Stimulated activated CD8-positive, alpha-beta memory T cell treated with anti-CD3 and anti-CD28 coated beads, Interleukin-2, amount 100 ng/mL, for 1 hour (primary cell): ENCODE measurements around the gene GRM4.

Experiments
- DNase-seq, 2 donors: peaks; one replicate each; pipeline ENCODE4 v3.0.0-alpha.2; 2020; ENCODE audit warnings: low read depth in 2 of 2

Gene GRM4

GRCh38 chr6:34085453-34086170 is 60.3 kb downstream of the GRM4 start:
- no peak for DNase-seq

- DNase-seq, result no peak
These were observed 61.1 kb downstream of the GRM4 start for GRCh38 chr6:34084591-34085290.

GRCh38 chr6:34082864-34083626 is 62.8 kb downstream of the GRM4 start:
- DNase-seq, result no peak

- DNase-seq, result no peak
These were observed 63.5 kb downstream of the GRM4 start for GRCh38 chr6:34082348-34082747.

GRCh38 chr6:34080357-34080756 is 65.5 kb downstream of the GRM4 start:
- DNase-seq, result no peak

- DNase-seq, result no peak
These were observed 66.0 kb downstream of the GRM4 start for GRCh38 chr6:34079899-34080298.

GRCh38 chr6:34075906-34076305 is 70.0 kb downstream of the GRM4 start:
- no peak for DNase-seq

GRCh38 chr6:34074064-34074742 is 71.7 kb downstream of the GRM4 start:
- DNase-seq, result no peak

- DNase-seq, result no peak
These were observed 72.3 kb downstream of the GRM4 start for GRCh38 chr6:34073540-34073939.

- no peak for DNase-seq
These were observed 73.2 kb downstream of the GRM4 start for GRCh38 chr6:34072727-34073126.

- DNase-seq, result no peak
These were observed 74.0 kb downstream of the GRM4 start for GRCh38 chr6:34071884-34072379.

- no peak for DNase-seq
These were observed 74.6 kb downstream of the GRM4 start for GRCh38 chr6:34071136-34071883.

- DNase-seq, result no peak
These were observed 75.4 kb downstream of the GRM4 start for GRCh38 chr6:34070315-34071135.

GRCh38 chr6:34068462-34069044 is 77.3 kb downstream of the GRM4 start:
- DNase-seq, result no peak

- DNase-seq, result no peak
These were observed 78.1 kb downstream of the GRM4 start for GRCh38 chr6:34067814-34068213.

GRCh38 chr6:34066772-34067770 is 78.8 kb downstream of the GRM4 start:
- DNase-seq, result no peak

- DNase-seq, result no peak
These were observed 79.7 kb downstream of the GRM4 start for GRCh38 chr6:34066218-34066571.

- no peak for DNase-seq
These were observed 80.2 kb downstream of the GRM4 start for GRCh38 chr6:34065466-34066217.
